Measurements from ENCODE around the gene TROAP.
A peak's percentile ranks its signal among the peaks of the same experiment; 100 is the strongest.
"Not testable (repeated sequence)": the region's sequence is repeated elsewhere in the genome, so short reads cannot be mapped to it uniquely, and the experiment has no call there.

The TROAP gene

DNA sequence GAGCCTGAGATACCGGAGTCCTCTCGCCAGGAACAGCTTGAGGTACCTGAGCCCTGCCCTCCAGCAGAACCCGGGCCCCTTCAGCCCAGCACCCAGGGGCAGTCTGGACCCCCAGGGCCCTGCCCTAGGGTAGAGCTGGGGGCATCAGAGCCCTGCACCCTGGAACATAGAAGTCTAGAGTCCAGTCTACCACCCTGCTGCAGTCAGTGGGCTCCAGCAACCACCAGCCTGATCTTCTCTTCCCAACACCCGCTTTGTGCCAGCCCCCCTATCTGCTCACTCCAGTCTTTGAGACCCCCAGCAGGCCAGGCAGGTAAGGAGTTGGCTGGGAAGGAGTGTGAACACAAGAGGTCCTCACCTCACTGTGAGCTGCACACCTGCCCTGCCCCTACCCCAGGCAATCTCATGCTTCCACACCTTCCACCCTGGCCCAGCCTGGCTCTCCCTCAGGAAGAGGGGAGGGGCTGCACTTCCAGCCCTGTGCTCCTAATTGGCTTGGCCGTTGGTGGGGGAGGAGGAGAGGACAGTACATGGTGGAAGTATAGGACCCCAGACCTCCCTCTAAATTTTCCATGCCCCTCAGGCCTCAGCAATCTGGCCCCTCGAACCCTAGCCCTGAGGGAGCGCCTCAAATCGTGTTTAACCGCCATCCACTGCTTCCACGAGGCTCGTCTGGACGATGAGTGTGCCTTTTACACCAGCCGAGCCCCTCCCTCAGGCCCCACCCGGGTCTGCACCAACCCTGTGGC is 7.8 kb downstream of the TROAP start:
- DNase-seq = no peak

DNA sequence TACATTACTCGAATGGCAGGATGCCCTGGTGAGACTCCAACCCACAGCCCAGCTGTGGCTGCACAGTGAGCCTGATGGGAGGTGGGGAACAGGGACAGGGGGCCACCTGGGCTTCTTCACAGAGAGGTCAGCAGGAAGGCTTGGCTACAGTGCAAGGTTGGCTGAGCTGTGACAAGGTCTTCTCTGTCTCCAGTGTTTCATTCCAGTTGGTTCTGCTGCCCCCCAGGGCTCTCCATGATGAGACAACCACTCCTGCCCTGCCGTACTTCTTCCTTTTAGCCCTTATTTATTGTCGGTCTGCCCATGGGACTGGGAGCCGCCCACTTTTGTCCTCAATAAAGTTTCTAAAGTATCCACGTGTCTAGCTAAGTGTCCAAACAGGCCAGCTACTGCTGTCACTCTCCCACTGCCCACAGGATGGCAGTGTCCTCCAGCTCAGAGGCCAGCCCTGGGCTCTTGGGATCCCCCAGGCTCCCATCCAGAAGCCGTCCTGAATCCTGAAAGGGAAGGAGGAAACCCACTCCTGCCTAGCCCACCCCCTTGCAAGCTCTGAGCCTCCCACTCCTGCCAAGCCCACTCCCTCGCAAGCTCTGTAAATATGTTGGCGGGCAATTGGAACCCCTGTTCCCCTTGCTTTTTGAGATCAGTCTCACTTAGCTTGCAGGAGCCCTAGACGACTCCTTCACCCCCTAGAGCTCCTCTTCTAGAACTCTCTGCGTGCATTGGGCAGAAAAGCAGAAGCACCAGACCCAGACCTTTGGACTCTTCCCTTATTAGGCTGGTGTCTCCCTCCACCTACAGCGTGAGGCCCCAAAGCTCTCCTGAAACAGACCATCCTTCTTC is 8.5 kb downstream of the TROAP start:
- DNase-seq = no peak

DNA sequence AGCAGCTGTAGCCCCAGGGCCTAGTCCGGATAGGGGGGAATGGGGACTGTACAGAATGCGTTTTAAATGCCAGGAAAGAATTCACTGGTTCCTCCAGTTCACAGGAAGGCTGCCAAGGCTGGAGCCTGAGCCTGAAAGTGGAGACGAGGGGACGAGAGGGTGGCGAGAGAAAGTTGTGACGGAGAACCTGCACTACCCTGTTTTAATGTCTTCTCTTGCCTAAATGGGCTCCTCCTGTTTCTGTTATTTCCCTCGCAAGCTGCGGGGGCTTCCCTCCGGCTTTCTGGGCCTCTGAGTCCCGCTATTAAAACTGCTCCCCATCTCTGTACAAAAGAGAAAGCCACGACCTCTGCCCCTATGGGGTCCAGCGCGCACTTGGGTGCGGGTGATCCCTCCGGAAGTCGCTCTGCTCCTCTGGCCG is 9.4 kb downstream of the TROAP start:
- DNase-seq = no peak

DNA sequence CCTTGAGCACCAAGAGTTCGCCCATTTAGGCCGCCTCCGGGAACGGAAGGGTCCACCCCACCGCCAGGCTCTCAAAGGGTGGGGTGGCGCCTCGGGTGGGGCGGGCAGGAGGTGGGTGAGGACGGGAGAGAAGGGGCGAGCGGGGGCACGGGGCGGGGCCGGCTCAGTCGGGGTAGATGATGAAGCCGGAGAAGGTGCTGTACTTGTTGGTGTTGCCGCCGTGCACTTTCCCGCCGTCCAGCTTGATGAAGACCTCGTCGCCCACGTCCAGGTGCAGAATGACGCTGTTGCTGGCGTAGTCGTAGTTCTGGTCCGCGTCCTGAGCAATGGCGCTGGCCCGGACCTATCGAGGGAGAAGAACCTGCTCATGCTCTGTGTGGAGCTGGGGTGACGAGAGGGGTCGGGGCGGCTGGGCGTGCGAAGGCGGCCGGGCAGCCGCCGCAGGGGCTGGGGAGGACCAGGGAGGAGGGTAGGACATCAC is 9.9 kb downstream of the TROAP start:
- no peak for DNase-seq

DNA sequence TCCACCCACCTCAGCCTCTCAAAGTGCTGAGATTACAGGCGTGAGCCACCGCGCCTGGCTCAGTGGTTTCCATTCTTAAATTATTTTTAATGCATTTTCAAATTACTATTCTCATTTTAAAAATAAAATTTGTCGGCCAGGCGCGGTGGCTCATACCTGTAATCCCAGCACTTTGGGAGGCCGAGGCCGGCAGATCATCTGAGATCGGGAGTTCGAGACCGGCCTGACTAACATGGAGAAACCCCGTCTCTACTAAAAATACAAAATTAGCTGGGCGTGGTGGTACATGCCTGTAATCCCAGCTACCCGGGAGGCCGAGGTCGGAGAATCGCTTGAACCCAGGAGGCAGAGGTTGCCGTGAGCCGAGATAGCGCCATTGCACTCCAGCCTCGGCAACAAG is 10.7 kb downstream of the TROAP start:
- not testable (repeated sequence) for DNase-seq

DNA sequence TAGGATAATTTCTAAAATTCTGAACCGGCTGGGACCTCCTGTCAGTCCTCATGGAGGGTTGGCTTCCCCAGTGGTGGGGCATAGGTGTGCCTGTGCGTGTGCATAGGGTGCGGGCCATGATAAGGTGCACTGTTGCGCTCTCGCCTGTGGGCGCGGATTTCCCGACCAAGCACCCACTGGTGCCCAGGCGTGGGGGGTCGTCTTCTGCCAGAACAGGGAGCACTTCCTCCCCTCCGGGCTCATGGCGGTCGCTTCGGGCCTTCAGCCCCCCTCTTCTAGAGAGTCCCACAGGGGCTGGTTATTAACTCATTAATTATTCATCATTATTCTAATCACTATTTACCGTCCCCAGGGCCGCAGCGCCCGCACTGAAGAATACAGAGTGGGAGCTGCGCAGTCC is 11.2 kb downstream of the TROAP start:
- no peak for DNase-seq

DNA sequence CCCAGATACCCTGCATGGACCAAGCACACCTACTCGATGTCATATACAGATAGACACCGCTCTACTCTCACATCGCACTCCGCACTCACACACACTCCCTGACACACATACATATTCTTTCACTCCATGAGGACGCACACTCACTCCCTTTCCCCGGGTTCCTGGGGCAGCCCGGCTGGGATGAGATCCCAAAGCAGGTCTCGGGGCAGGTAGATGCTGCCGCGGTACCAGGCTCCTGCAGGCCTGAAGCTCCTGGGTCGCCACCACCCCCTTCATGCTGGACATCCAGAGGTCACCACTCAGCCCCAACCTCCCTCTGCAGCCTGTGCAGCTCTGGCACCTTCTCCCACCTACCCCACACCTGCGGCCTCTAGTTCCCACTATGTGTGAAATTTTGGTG is 11.6 kb downstream of the TROAP start:
- DNase-seq = no peak

DNA sequence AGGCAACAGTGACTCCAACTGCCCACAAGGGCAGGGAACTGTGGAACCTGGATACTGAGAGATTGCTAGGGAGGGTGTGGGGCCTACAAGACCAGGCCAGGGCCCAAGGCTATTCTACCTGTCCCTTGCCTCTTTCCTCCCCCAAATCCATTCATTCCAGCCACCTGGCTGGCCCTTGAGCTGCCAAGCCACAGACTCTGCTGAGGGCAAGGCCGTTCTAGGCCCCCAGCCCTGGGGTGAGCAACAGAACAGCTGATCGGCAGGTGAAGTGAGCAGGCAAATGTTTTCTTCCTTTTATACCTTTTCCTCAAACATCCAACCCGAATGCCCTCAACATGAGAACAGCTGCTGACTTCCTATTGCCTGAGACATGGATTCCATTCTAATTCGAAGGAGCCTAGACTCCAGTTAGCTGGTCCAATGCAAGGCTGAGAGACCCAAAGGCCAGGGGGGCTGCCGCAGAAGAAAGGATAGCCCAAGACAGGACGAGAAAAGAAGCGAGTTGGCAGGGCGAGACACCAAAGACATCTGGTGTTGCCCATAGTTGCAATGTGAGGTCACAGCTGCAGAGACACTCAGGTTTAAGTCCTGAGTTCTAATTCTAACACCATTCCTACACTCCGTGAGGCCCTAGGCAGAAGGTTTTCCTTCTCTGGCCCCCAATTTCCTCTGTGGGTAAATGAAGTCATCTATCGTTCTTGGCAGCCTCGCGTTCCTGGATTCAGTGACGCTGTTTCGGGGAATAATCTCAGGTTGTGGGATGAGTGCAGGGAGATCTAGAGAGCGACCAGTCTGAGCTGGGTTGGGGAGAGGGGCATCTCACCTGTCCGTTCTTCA is 12.3 kb downstream of the TROAP start:
- no peak for DNase-seq

DNA sequence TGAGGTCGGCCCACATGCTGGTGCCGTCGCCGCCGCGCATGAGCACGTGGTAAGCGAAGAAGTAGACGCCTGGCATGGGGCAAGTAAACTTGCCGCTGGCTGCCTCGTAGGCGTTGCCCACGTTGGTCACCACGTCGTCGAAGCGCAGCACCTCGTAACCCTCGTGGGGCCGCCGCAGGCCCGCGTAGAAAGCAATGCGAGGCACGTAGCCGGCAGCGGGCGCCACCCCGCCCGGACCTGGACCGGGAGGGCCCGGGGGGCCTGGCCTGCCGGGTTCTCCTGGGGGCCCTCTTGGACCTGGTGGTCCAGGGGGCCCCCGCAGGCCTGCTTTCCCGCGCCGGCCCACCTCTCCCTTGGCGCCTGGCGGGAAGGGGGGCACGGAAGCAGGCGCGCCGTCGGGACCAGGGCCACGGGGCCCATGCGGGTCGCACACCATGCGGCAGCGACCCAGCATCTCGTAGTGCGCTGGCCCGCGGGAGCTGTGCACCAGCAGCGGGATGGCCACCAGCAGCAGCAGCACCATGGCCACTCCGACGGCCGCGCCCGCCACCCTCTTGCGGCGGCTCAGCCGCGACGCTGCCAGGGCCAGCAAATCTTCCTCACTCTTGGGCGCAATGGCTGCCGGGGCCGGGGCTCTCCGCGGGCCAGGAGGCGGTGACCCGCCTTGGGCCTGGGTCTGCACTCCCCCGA is 13.0 kb downstream of the TROAP start:
- DNase-seq = no peak

DNA sequence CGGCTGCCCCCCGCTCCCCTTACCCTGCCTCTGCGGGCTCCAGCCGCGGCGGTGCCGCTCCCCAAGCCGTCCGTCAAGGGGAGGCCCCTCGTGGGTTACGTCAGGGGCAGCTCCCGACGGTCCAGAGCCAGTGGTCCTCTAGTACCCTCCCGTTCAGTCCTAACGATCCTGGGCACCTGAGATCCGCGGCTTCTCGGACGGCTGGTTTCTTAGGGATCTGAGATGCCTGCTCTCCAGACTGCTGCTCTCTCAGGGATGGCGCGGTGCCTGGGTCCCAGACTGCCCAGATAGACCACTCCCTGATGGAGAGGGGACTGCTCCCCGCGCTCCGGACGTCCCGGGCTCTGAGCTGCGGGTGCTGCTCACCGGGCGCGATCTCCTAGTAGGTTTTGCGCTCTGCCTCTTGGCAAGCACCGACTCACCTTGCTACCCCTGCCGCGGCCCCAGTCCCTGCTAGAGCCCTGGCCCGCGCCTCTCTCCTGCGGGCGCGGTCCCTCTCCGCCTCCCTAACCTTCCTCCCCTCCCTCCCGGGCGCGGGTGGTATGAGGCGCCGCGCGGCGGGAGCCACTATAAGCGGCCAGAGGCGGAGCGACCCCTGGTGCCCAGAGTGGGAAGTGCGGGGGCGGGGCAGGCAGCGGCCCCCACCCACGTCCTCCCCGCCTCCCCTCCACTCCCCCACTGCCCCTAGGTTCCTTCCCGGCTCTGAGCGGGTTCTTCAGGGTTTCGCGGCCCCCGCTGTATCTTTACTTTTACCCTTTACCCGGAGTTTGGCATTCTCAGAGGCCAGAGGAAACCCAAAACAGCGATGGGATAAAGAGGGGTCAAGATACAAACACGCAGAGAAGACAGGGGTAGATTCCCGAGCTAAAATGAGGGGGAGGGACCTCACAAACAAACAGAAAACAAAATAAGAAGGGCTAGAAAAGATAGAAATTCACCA is 13.9 kb downstream of the TROAP start, which contains the start of gene C1QL4:
Gene C1QL4 (minus strand): TSS at position 544 of the 940 bp plus-strand sequence. CDS start 711 bp downstream, outside the sequence.
- no peak for DNase-seq

DNA sequence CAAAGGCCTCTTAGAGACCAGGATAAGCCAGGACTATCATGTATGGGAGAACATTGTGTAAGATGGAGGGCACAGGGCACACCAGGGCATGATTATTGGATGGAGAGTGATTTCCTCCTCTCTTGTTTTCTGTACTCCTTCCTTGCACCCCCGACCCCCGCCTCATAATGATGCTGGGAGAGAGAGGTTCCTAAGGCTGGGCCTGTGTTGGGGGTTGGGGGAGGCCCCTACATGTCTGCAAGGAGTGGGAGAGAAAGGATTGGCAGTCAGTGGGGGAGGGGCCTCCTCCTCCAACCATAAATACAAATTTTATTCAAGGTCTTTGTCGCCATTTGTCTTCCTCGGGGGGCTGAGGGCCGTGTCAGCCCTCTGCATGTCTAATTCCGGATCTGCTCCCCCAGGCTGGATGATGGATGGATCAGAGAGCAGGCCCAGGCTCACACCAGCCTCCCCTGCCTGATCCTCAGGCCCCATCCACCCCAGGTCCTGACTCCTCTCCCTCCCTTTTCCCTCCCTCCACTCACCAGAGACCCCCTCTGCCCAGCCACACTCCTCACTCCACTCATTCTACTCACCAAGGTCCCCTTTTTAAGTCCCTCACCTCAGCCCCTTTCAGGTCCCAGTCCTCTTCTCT is 15.9 kb downstream of the TROAP start:
- no peak for DNase-seq

DNA sequence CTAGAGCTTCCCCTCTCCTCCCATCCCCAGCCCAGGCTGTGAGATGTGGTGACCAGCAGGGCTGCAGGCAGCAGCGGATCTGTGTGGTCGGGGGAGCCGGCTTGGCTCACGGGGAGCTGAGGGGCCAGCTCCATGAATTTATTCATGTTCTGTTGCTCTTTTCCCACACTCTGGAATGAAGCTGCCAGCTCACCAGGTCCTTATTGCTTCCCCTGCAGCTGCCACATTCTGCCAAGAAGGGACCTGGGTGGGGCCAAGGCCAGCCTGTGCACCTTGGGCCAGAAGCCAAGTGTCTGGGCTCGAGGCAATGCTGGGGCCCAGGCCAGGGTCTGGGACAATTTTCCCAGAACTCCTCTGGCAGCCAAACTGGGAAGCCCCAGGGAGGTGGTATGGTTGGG is 16.4 kb downstream of the TROAP start:
- DNase-seq = no peak

DNA sequence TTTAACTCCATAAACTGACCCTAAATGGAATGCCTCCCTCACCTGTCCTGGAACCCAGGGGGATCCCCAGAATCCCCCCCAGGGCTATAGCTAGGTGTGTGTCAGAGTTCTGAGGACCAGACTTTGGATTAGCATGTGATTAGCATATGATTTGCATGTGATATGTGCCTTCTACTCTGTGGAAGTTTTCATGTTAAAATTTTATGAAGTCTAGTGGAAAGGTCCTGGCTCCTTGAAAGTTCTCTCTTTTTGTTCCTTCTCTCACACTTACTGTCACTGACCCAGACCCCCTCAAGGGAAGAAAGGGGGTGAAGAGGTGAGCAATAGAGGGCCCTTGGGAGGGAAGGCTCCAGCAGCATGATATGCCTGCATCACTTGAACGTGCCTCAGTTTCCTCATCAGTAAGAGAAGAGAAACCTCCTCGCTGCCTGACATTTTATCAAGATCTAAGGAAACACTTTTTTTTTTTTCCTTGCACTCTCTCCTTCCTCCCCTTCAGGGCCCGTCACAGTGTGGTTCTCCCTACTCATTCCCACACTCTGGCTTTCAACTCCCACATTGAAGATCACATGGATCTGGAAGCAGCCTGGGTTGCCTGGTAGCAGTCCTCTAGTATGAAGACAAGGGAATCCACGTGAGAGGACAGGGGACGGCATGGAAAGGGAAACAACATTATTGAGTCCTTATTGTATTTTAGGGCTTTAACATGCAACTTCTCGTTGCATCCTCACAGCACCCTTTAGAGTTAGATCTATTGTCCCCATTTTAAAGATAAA is 17.2 kb downstream of the TROAP start:
- DNase-seq = no peak

DNA sequence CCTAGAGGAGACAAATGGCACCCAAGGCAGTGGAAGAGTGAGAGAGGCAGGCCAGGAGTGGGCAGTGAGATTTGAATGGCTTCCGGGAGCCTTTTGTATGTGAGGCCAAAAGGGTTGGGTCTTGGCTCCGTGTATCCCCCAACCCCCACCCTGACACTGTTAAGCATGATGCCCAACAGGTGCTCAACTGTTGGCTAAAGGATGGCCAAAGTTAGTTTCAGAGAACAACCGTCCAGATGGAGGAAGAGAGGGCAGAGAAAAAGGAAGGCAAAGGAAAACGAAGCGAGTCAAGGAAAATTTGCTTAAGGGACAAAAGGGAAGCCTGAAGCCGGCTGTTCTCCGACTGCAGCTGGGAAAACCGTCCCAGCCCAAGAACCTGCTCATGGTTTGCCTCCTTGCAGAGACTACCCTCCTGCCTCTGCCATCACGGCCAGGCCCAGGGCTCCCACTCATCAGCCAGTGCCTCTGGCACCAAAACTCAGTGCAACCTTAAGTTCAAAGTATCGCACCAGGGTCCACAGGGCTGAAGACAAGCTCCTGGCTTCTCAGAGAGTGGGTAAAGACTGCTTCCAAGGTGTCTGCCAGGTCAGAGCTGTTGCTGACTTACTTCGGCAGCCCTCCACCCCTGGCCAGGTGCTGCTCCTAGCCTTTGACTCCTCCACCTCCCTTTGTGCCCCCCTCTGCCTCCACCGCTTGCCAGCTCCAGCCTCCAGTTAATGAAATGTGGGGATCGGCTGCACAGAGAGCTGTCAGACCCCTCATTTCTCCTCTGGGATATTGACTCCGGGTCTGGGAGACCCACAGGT is 18.1 kb downstream of the TROAP start:
- DNase-seq = no peak

DNA sequence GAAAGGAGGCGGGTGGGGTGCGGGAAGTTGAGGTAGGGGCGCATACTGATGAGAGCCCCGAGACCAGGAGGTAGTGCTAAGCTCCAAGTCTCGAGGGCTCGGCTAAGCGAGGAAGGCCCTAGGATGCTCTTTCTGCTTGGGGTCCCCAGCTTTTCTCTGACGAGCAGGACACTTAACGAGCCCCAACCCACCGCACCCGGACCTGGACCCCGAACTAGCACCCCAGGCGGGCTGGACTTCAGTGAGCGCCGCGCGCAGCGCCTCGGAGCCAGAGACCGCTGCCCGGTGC is 18.7 kb downstream of the TROAP start:
- DNase-seq = no peak

DNA sequence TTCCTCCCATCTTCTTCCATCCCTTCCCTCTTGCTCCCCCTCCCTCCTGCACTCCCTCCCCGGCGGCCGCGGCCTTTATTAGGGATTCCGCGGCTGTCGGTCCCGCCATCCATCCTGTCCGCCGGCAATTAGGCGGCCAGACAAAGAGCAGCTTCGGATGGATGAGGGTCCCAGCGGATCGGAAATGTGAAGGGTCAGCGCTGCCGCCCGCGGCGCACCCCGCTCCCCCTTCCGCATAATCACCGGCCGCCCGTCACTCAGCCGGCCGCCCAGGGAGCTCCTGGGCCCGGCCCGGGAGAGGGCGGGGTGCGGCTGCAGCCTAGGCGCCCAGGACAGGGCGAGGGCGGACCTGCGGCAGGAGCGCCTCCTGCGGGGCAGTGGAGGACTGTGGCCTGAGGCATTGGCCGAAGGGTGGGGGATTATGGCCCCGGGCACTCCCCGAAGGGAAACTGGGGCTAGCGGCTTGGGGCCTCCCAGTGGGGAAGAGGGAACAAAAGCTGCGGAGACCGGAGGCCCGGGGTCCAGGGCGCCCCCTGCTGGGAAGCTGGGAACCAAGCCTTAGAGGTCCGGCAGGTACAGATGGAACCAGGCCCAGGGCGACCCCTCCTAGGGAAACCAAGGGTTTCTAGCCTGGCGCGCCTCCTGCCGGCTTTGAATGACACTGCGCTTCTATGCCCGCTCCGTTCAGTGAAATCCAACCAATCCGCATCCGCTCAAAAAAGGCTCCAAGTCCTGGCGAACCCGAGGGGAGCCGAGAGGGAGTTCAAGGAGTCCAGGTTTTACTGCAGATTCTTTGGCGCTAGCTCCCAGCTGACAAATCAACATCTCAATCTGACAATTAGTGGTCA is 19.2 kb downstream of the TROAP start:
- DNase-seq = peak; percentile 67

DNA sequence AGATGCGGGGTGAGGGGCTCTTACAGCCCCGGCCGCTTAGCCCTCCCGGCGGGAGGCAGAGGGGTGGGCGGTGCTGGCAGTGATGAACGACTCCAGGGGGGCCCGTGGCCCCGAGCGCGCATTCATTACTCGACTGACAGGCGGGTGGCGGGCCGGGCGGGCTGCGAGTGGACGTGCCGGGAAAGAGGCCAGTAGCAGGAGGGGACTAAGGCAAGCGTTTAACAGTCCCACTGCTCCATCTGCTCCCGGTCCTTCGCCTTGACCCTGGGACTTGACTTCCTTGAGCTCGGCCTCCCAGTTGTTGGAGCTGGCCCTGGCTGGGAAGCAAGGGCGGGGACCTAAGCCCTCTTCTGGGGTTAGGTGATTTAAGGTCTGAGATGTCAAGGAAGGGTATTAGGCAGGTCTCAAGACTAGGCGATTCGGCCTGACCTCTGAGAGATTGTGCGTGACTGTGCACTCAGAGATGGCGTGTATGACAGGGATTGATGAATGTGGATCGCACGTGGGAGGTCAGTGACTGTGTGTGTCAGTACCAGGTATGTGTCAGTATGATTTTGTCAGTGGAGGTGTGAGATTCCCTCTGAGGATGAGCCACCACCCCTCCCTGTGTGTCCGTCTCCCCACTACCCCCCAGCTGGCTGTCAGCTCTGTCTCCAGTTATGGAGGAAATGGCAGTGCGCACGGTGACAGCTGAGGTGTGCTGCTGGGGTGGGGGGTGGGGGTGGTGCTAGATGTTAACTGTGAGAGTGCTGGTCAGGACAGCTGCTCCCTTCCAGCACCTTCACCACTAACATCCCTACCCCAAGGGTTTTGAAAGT is 20.1 kb downstream of the TROAP start:
- no peak for DNase-seq
